Iris pigment epithelial cell (primary cell): ENCODE results near the gene FASTK.

Source experiments
- DNase-seq: peaks from one replicate; pipeline ENCODE4 v3.0.0-alpha.2; 2011; ENCODE audit warnings: low read depth

The FASTK gene

GRCh38 chr7:151065516-151065915 lies 15.1 kb downstream of the FASTK start:
- no peak for DNase-seq

GRCh38 chr7:151064993-151065392 lies 15.6 kb downstream of the FASTK start:
- DNase-seq: no peak

- DNase-seq: no peak
Measured at GRCh38 chr7:151064454-151064853, 16.2 kb downstream of the FASTK start.

GRCh38 chr7:151063212-151063561 lies 17.4 kb downstream of the FASTK start:
- peak; percentile 82 for DNase-seq

- peak; percentile 86 for DNase-seq
Measured at GRCh38 chr7:151062399-151063211, 18.0 kb downstream of the FASTK start.

- no peak for DNase-seq
Measured at GRCh38 chr7:151062111-151062398, 18.6 kb downstream of the FASTK start.

- DNase-seq: no peak
Measured at GRCh38 chr7:151061213-151062110, 19.1 kb downstream of the FASTK start.

- peak; percentile 41 for DNase-seq
Measured at GRCh38 chr7:151060416-151061212, 20.0 kb downstream of the FASTK start.

GRCh38 chr7:151060113-151060415 lies 20.5 kb downstream of the FASTK start:
- DNase-seq: no peak

- peak; percentile 77 for DNase-seq
Measured at GRCh38 chr7:151059367-151060112, 21.1 kb downstream of the FASTK start, which contains the start of gene SLC4A2. TSS of gene SLC4A2 (plus strand) at chr7:151059589. CDS start at chr7:151061988, 2,399 bp downstream.

- DNase-seq: peak; percentile 50
Measured at GRCh38 chr7:151058781-151059366, 21.7 kb downstream of the FASTK start.

- peak; percentile 100 for DNase-seq
Measured at GRCh38 chr7:151057989-151058780, 22.4 kb downstream of the FASTK start.

GRCh38 chr7:151057506-151057988 lies 23.1 kb downstream of the FASTK start, which contains the start of gene CDK5:
TSS of gene CDK5 (minus strand) at chr7:151057897. CDS start at chr7:151057848, 49 bp downstream.
- no peak for DNase-seq

- DNase-seq: no peak
Measured at GRCh38 chr7:151056666-151057505, 23.7 kb downstream of the FASTK start.

GRCh38 chr7:151056283-151056665 lies 24.3 kb downstream of the FASTK start:
- no peak for DNase-seq

GRCh38 chr7:151053751-151054150 lies 26.9 kb downstream of the FASTK start:
- DNase-seq: no peak

GRCh38 chr7:151053096-151053495 lies 27.5 kb downstream of the FASTK start:
- no peak for DNase-seq

- peak; percentile 79 for DNase-seq
Measured at GRCh38 chr7:151051108-151051507, 29.5 kb downstream of the FASTK start.

- DNase-seq: no peak
Measured at GRCh38 chr7:151048911-151049463, 31.6 kb downstream of the FASTK start.
